ENCODE data around the gene LDLRAD4.

DNA sequence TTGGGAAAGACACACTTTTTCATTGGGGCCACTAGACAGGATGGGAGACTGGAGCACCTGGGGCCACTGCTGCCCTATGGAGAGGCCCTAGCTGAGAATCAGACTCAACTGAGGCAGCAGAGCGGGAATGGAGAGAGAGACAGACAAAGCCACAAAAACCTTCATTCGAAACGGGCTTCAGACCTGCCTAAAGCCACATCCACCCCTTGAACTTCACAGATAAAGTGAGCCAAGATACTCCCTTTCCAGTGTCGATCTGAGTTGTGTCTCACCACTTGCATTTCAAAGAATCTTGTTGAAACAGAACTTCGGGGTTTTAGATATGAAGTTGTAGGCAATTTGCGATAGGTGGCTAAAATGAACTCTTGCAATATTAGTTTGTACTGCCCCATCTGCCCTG, 11.3 kb upstream of the LDLRAD4 start:
- TF ChIP-seq, protein P1, sequence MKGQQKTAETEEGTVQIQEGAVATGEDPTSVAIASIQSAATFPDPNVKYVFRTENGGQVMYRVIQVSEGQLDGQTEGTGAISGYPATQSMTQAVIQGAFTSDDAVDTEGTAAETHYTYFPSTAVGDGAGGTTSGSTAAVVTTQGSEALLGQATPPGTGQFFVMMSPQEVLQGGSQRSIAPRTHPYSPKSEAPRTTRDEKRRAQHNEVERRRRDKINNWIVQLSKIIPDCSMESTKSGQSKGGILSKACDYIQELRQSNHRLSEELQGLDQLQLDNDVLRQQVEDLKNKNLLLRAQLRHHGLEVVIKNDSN (IDR thresholded peaks at IDR 0.05) = no peak
- TF ChIP-seq, protein P2, sequence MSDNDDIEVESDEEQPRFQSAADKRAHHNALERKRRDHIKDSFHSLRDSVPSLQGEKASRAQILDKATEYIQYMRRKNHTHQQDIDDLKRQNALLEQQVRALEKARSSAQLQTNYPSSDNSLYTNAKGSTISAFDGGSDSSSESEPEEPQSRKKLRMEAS (IDR thresholded peaks at IDR 0.05) = no peak
- TF ChIP-seq, protein P3, sequence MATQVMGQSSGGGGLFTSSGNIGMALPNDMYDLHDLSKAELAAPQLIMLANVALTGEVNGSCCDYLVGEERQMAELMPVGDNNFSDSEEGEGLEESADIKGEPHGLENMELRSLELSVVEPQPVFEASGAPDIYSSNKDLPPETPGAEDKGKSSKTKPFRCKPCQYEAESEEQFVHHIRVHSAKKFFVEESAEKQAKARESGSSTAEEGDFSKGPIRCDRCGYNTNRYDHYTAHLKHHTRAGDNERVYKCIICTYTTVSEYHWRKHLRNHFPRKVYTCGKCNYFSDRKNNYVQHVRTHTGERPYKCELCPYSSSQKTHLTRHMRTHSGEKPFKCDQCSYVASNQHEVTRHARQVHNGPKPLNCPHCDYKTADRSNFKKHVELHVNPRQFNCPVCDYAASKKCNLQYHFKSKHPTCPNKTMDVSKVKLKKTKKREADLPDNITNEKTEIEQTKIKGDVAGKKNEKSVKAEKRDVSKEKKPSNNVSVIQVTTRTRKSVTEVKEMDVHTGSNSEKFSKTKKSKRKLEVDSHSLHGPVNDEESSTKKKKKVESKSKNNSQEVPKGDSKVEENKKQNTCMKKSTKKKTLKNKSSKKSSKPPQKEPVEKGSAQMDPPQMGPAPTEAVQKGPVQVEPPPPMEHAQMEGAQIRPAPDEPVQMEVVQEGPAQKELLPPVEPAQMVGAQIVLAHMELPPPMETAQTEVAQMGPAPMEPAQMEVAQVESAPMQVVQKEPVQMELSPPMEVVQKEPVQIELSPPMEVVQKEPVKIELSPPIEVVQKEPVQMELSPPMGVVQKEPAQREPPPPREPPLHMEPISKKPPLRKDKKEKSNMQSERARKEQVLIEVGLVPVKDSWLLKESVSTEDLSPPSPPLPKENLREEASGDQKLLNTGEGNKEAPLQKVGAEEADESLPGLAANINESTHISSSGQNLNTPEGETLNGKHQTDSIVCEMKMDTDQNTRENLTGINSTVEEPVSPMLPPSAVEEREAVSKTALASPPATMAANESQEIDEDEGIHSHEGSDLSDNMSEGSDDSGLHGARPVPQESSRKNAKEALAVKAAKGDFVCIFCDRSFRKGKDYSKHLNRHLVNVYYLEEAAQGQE (IDR thresholded peaks at IDR 0.05; ENCODE audit: low read depth) = no peak
- TF ChIP-seq YY1 (IDR thresholded peaks at IDR 0.05; ENCODE audit: low read depth) = no peak
- TF ChIP-seq EGR1 (IDR thresholded peaks at IDR 0.05) = no peak
- TF ChIP-seq EP300 (IDR thresholded peaks at IDR 0.05; ENCODE audit: borderline replicate concordance) = no peak
- no peak for TF ChIP-seq ZBTB7A (IDR thresholded peaks at IDR 0.05; ENCODE audit: low read depth)
- TF ChIP-seq CEBPB (IDR thresholded peaks at IDR 0.05) = no peak
- TF ChIP-seq FOXM1 (IDR thresholded peaks at IDR 0.05; ENCODE audit: borderline replicate concordance, low read depth) = no peak
